Ovary (tissue), 3 donors: ENCODE results near the gene FMN1.

ENCODE experiments used
- EP300 ChIP-seq: sonication (generic); formaldehyde crosslinking; IDR thresholded peaks from one replicate; pipeline ENCODE4 v1.6.1; 2017; ENCODE audit warnings: antibody characterized with exemption
- POLR2A ChIP-seq: fragments of 450-650 bp; IDR thresholded peaks from one replicate; pipeline ENCODE4 v1.6.1; 2017; ENCODE audit warnings: antibody characterized with exemption, mild to moderate bottlenecking, moderate library complexity
- TF ChIP-seq, protein P1 (sequence below), 3 donors: fragments of 450-650 bp in 2 of 3; fragments of 200-600 bp in 1 of 3; IDR thresholded peaks; one replicate each; pipeline versions ENCODE4 v1.5.1 to v1.8.0; 2016 to 2022; ENCODE audit warnings: antibody characterized with exemption in 3 of 3, mild to moderate bottlenecking in 1 of 3
- donor health status: DM: no; HTN: no; CAD: no.

DNA sequence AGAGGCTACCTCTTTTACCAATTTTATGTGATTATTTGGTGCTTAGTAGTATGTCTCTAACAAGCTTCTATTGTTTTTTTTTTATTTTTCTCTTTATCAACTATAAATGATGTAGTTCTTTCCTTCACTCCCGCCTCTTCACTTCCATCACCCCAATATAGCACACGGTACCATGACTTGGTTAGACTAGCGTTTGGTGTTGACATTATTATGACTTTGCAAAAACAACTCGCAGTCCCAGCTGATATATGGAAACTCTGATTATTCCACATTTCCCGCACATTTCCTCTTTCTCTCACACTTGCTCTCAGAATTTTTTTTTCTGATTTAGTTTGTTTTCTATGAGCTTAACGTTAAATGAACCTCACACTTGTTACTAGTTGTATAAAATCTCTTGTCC is 314.5 kb downstream of the FMN1 start:
- TF ChIP-seq POLR2A (no peak), EP300 (no peak)
- TF ChIP-seq, protein P1, sequence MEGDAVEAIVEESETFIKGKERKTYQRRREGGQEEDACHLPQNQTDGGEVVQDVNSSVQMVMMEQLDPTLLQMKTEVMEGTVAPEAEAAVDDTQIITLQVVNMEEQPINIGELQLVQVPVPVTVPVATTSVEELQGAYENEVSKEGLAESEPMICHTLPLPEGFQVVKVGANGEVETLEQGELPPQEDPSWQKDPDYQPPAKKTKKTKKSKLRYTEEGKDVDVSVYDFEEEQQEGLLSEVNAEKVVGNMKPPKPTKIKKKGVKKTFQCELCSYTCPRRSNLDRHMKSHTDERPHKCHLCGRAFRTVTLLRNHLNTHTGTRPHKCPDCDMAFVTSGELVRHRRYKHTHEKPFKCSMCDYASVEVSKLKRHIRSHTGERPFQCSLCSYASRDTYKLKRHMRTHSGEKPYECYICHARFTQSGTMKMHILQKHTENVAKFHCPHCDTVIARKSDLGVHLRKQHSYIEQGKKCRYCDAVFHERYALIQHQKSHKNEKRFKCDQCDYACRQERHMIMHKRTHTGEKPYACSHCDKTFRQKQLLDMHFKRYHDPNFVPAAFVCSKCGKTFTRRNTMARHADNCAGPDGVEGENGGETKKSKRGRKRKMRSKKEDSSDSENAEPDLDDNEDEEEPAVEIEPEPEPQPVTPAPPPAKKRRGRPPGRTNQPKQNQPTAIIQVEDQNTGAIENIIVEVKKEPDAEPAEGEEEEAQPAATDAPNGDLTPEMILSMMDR (IDR thresholded peaks at IDR 0.05) = no peak
